Adipocyte (in vitro differentiated cells): ENCODE results near the gene PACS1.
A peak's percentile ranks its signal among the peaks of the same experiment; 100 is the strongest.
"Not testable (repeated sequence)": the region's sequence is repeated elsewhere in the genome, so short reads cannot be mapped to it uniquely, and the experiment has no call there.

ENCODE experiments used
- DNase-seq: peaks from one replicate; pipeline ENCODE4 v3.0.0-alpha.2; 2015; ENCODE audit warnings: low read depth
- H3K27me3 ChIP-seq: replicated peaks from 2 replicates; pipeline ENCODE4 v1.7.0; 2013; ENCODE audit warnings: mild to moderate bottlenecking, low read length, moderate library complexity; ENCODE audit not compliant: control insufficient read depth, insufficient read depth
- H3K36me3 ChIP-seq: 2 replicates; pipeline ENCODE4 v1.7.0; 2013; ENCODE audit warnings: low read length, mild to moderate bottlenecking, moderate library complexity; ENCODE audit not compliant: control insufficient read depth, insufficient read depth, severe bottlenecking
- H3K4me1 ChIP-seq: 2 replicates; pipeline ENCODE4 v1.7.0; 2013; ENCODE audit warnings: mild to moderate bottlenecking, low read length, moderate library complexity; ENCODE audit not compliant: control insufficient read depth, insufficient read depth
- H3K4me3 ChIP-seq: 2 replicates; pipeline ENCODE4 v1.7.0; 2013; ENCODE audit warnings: mild to moderate bottlenecking, low read length, moderate library complexity
- H3K9ac ChIP-seq: 2 replicates; pipeline ENCODE4 v1.7.0; 2013; ENCODE audit warnings: mild to moderate bottlenecking, low read length, moderate library complexity
- H3K9me3 ChIP-seq: 2 replicates; pipeline ENCODE4 v1.7.0; 2013; ENCODE audit warnings: mild to moderate bottlenecking, low read length, moderate library complexity; ENCODE audit not compliant: control insufficient read depth

PACS1 gene

DNA sequence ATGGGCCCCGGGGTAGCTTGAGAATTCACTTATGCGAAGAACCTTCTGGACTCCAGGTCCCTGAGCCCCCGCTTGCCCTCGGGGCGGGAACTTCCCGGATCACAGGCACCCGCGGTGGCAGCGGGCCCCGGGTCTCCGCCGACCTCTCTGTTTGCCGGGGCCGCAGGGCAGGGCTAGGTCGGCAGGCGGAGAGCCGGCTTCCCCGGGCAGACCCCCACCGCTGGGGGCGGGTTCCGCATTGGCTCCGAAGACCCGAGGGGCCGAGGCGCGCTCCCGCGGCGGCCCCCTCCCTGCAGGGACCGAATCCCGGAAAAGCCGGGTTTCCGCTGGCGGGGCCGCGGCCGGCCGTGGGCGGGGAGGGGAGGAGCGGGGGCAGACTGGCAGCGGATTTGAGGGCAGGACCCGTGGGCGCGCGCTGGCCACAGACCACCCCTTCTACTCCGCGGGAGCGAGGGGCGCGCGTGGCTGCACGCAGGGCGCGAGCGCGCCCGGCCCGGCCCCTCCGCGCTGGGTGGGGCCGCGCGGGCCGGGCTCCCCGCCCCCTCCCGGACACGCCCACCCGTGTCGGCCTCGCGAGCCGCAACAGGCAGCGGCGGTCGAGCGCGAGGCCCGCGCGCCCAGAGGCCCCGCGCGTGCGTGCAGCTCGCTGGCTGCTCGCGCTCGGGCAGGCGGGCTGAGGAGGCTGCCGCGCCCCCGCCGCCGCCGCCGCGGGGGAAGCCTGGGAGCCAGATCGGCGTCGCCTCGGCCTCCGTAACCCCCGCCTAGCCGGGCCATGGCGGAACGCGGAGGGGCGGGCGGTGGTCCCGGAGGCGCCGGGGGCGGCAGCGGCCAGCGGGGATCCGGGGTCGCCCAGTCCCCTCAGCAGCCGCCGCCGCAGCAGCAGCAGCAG, at the start of gene PACS1:
Gene PACS1 (plus strand): TSS at position 558 of the 889 bp plus-strand sequence. CDS start 215 bp downstream, at position 773.
- no peaks in the 10 kb centered on the region for H3K9me3 ChIP-seq
- peak; percentile 94 for DNase-seq
- H3K9ac ChIP-seq = peak within 1 kb of the TSS; percentile 91
- H3K36me3 ChIP-seq = peaks cover 54% of the 10 kb centered on the region
- no peaks in the 10 kb centered on the region for H3K27me3 ChIP-seq
- H3K4me1 ChIP-seq = peaks cover 29% of the 10 kb centered on the region
- H3K4me3 ChIP-seq = peak within 1 kb of the TSS; percentile 85

DNA sequence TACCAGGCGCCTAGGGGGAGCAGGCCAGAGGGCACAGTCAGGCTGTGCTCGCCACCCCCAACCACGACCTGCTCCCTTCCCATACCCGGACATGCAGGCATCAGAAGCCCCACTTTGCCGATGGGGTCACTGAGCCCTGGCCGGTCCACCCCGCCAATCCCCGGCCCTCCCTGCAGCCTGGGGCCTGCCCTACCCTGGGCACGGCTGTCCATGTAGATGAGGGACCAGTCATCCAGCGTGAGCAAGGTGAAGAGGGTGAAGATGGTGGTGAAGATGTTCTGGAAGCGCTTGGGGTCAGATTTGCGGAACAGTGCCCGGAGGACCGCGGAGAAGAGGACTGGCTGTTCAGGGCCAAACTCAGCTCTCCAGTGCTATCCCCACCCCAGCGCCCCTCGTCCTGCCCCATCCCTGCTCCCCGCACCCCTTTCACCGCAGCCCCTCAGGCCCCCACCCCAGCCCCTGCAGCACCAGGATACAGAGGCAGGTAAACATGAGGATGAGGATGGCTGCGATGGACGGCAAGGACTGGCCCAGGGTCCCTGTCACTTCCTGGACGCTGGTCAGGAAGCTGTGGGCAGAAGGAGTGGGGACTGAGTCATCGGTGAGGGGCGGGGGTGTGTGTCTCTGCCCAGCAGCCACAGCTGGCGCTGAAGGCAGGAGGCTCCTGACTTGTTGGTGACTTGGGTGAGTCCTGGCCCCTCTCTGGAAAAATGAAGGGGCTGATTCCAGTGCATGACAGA, 49.3 kb upstream of the PACS1 start:
- peaks cover 4% of the 10 kb centered on the region for H3K27me3 ChIP-seq
- no peaks in the 10 kb centered on the region for H3K9me3 ChIP-seq
- H3K9ac ChIP-seq = no peak overlapping the region
- peaks cover 7% of the 10 kb centered on the region for H3K4me1 ChIP-seq
- H3K36me3 ChIP-seq = no peaks in the 10 kb centered on the region
- no peak overlapping the region for H3K4me3 ChIP-seq
- DNase-seq = peak; percentile 70

DNA sequence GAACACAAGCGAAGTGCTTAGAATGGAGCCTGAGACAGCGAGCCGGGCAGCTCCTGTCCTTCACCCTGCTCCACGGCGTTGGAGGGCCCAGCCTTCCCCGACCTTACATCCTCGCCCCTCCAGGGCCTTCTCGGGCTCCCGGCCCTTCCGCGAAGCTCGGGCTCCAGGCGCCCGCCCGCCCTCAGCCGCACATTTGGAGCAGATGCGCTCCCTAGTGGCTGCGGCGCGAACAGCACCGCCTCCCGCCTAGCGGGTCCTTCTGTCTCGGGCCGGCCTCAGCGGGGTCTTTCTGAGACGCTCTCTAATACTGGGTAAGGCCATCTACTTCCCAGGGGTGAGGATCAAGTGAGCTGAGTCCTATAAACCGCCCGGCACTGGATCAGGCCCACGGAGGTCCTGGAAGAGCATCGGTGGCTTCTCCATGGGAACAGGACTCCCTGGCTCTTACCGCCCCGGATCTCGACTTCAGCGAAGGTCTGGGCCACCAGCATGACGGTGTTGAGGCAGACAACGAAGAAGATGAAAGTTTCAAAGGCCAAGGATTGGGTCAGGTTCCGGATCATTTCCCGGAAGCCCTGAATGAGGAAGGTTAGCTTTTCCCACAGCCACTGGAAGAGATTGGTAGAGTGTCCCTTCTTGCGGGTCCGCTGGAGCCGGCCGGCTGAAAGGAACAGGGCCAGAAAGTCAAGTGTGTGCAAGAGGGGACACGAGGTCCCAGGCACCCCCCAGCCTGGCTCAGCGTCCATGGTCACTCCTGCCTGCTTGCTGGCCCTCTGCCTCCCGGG, 47.5 kb upstream of the PACS1 start:
- no peaks in the 10 kb centered on the region for H3K9me3 ChIP-seq
- no peaks in the 10 kb centered on the region for H3K36me3 ChIP-seq
- peaks cover 4% of the 10 kb centered on the region for H3K27me3 ChIP-seq
- H3K9ac ChIP-seq = peak overlapping the region; percentile 77
- H3K4me3 ChIP-seq = peak overlapping the region; percentile 40
- peak; percentile 88 for DNase-seq
- peaks cover 7% of the 10 kb centered on the region for H3K4me1 ChIP-seq

DNA sequence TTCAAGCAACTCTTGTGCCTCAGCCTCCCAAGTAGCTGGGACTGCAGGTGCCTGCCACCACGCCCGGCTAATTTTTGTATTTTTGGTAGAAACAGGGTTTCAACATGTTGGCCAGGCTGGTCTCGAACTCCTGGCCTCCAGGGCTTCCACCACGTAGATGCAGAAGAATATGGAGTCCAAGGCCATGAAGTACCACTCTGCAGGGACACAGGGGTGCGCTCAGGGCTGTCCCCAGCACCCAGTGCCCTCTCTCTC, 47.0 kb upstream of the PACS1 start:
- not testable (repeated sequence) for H3K9me3 ChIP-seq, H3K4me3 ChIP-seq, H3K36me3 ChIP-seq, H3K4me1 ChIP-seq, DNase-seq, H3K9ac ChIP-seq, H3K27me3 ChIP-seq

DNA sequence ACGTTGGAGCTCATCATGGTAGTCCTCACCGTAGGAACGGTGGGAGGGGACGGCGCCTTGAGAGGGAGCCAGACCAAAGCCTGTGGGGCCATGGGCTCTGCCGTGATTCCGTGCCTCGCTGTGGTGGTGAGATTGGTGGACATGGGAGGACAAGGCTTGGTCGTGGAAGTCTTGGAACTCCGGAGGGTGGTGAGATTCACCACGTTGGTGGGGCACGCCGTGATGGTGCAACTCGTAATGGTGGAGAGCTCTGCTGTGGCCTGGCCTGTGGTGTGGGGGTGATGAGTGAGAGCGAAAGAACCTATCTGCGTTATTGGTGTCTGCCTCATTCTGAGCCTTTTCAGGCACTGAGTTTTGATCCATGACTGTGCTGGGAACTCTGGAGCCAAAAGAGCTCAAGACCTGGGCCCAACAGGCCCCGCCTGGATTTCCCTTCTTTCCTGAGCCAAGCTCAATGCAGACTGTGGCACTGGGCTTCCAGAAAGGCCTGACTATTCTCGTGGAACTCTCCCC, 44.0 kb upstream of the PACS1 start, which contains the start of gene CATSPER1:
Gene CATSPER1 (minus strand): TSS at position 463 of the 513 bp plus-strand sequence. CDS start 100 bp downstream, at position 363.
- peaks cover 11% of the 10 kb centered on the region for H3K27me3 ChIP-seq
- peaks cover 6% of the 10 kb centered on the region for H3K4me1 ChIP-seq
- H3K9me3 ChIP-seq = no peaks in the 10 kb centered on the region
- H3K4me3 ChIP-seq = no peak within 1 kb of the TSS
- no peaks in the 10 kb centered on the region for H3K36me3 ChIP-seq
- no peak within 1 kb of the TSS for H3K9ac ChIP-seq
- no peak for DNase-seq

DNA sequence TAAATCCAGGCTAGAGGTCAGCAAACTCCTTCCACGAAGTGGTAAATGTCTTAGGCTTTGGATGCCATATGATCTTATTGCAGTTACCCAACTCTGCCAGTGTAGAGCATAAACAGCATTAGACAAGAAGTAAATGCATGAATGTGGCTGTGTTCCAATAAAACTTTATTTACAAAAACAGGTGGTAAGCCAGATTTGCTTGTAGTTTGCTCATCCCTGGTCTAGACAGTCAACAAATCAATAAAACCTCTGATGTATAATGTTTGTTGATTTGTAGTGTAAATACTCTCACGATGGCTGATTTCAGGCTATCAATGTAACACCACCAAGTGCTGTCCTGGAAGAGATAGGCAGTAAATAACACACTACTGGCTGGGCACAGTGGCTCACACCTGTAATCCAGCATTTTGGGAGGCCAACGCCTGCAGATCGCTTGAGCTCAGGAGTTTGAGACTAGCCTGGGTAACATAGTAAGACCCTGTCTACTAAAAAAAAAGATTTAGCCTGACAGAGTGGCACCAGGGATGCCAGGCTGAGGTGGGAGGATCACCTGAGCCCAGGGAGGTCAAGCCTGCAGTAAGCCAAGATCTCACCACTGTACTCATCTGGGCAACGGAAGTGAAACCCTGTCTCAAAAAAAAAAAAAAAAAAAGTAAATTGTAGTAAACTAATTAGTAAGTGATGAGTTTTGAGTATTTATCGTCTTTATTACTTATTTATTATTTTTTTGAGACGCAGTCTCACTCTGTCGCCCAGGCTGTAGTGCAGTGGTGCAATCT, 36.9 kb upstream of the PACS1 start:
- no peak for DNase-seq
- no peaks in the 10 kb centered on the region for H3K4me1 ChIP-seq
- H3K9ac ChIP-seq = no peak overlapping the region
- no peak overlapping the region for H3K4me3 ChIP-seq
- H3K9me3 ChIP-seq = peaks cover 9% of the 10 kb centered on the region
- H3K27me3 ChIP-seq = peaks cover 23% of the 10 kb centered on the region
- no peaks in the 10 kb centered on the region for H3K36me3 ChIP-seq

DNA sequence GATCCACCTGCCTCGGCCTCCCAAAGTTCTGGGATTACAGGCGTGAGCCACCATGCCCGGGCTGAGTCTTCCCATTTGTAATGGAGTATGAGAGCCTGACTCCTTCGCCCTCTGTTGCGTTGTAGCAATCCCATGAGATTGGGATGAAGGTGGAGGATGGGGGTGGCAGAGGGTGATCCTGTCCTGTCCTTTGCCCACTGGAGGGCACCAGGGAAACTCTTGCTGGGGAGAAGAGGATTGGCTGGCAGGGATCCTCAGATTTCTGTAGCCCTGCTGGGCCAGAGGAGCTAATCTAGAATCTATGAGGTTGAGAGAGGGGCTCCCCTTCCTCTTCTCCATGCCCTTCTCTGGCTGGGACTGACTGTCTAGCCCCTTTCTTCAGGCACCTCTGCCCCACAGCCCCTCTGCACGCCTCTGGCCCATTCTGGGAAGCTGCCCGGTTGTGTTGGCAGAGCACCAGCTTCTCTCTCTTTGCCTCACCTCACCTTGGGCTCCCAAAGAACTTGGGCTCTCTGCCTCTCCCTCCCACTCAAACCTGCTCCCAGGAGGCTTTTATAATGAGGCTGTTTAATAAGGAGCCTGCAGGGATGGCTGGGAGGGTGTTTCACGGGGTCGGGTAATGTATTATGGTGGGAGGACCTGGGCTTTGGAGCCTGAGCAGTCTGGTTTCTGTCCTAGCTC, 34.3 kb upstream of the PACS1 start:
- Histone ChIP-seq H3K9ac (no peak overlapping the region), H3K9me3 (peaks cover 9% of the 10 kb centered on the region), H3K36me3 (no peaks in the 10 kb centered on the region), H3K27me3 (peaks cover 27% of the 10 kb centered on the region), H3K4me1 (peaks cover 6% of the 10 kb centered on the region), H3K4me3 (no peak overlapping the region)
- no peak for DNase-seq

DNA sequence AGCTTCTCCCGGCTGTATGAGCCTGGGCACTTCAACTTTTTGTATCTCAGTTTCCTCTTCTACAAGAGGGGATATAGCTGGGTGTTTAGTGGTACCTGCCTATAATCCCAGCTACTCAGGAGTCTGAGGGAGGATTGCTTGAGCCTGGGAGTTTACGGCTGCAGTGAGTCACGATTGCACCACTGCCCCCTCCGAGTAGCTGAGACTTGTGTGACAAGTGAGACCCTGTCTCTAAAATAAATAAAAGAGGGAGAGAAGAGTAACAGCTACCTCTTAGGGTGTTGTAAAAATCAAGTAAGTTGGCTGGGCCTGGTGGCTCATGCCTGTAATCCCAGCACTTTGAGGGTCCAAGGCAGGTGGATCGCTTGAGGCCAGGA, 33.8 kb upstream of the PACS1 start:
- peaks cover 9% of the 10 kb centered on the region for H3K9me3 ChIP-seq
- H3K9ac ChIP-seq = no peak overlapping the region
- H3K27me3 ChIP-seq = peaks cover 33% of the 10 kb centered on the region
- H3K4me3 ChIP-seq = no peak overlapping the region
- no peak for DNase-seq
- H3K36me3 ChIP-seq = no peaks in the 10 kb centered on the region
- H3K4me1 ChIP-seq = peaks cover 6% of the 10 kb centered on the region

DNA sequence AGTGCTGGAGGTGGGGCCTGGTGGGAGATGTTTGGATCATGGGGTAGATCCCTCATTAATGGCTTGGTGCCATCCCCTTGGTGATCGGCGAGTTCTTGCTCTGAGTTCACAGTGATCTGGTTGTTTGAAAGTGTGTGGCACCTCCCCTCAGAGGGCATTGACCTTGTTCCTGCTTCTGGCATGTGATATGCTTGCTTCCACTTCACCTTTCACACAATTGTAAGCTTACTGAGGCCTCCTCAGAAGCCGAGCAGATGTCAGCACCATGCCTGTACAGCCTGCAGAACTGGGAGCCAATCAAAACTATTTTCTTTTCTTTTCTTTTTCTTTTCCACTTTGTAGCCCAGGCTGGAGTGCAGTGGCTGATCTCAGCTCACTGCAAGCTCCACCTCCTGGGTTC, 32.7 kb upstream of the PACS1 start:
- Histone ChIP-seq H3K27me3 (peaks cover 35% of the 10 kb centered on the region), H3K9ac (no peak overlapping the region), H3K4me3 (no peak overlapping the region), H3K4me1 (peaks cover 6% of the 10 kb centered on the region), H3K36me3 (no peaks in the 10 kb centered on the region), H3K9me3 (peaks cover 9% of the 10 kb centered on the region)
- no peak for DNase-seq

DNA sequence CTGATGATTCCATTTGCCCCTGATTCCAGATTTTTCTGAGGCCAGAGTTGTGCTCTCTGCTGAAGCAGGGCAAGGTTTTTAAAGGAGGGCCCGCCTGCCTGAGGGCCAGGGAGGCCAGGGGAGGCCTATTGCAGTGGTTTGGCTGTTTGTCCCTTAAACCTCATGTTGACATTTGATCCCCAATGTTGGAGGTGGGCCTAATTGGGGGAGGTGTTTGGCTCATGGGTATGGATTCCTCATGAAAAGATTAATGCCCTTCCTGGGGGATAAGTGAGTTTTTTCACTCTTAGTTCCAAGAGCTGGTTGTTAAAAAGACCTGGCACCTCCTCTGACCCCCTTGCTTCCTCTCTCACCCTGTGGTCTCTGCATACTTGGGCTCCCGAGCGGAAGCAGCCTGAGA, 30.3 kb upstream of the PACS1 start:
- Histone ChIP-seq H3K27me3 (peaks cover 38% of the 10 kb centered on the region), H3K9ac (no peak overlapping the region), H3K9me3 (peaks cover 13% of the 10 kb centered on the region), H3K36me3 (no peaks in the 10 kb centered on the region), H3K4me1 (peaks cover 6% of the 10 kb centered on the region), H3K4me3 (no peak overlapping the region)
- no peak for DNase-seq
